Brain pericyte (primary cell): ENCODE results near the gene ASB6.
"Not testable (repeated sequence)": the region's sequence is repeated elsewhere in the genome, so short reads cannot be mapped to it uniquely, and the experiment has no call there.

Source experiments
- DNase-seq: peaks from one replicate; pipeline ENCODE4 v3.0.0-alpha.2; 2012; ENCODE audit warnings: low read depth, low spot score

ASB6 gene

DNA sequence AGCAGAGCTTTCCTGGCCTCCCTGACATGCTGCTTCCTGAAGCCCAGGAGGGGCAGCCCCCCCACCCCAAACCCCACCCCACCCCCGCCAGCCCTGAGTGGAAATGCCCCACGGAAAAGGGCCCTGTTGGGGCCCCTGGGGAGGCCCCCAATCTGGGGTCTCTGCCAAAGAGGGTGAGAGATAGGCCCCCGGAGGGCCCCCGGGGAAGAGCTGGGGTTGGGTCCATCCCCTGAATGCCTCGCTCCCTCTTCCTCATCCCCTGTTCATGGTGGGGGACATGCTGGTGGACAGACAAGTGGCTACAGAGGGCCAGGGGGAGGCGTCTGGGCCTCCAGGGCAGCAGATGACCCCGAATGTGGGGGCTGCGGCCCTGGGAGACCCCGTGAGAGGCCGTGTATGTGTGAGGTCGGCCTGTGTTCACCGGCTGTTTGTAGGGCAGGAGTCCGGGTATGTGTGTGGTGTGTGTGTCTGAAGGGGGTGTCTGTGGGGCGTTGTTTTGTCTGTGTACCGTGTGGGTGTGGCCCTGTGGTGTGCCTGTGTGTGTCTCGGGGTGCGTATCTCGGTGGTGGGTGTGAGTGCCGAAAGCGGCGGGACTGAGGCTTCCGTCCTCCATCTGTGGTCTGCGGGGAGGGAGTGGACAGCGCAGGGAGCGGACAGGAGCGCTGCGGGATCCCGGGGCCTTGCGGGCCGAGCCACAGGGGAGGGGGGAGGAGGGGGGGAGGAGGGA lies 32.3 kb downstream of the ASB6 start:
- DNase-seq, result no peak

- DNase-seq, result no peak
Observed at GRCh38 chr9:129608561-129609481, 33.1 kb downstream of the ASB6 start.

DNA sequence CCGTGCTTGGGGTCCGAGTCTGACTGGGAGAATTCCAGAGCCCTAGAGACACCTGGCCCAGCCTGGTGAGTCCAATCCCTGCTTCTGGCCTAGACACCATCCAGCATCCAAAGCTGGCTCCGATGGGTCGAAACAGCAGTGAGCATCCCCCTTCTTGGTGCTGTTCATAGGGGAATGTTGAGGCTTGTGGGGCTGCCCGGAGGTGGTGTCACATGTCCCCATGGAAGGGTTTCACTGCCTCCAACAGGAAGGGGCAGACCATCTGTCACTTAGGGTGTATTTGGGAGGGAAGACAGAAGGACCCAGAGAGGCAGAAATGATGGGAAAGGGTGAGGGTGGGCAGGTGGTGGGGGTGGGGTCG lies 34.9 kb downstream of the ASB6 start:
- no peak for DNase-seq

DNA sequence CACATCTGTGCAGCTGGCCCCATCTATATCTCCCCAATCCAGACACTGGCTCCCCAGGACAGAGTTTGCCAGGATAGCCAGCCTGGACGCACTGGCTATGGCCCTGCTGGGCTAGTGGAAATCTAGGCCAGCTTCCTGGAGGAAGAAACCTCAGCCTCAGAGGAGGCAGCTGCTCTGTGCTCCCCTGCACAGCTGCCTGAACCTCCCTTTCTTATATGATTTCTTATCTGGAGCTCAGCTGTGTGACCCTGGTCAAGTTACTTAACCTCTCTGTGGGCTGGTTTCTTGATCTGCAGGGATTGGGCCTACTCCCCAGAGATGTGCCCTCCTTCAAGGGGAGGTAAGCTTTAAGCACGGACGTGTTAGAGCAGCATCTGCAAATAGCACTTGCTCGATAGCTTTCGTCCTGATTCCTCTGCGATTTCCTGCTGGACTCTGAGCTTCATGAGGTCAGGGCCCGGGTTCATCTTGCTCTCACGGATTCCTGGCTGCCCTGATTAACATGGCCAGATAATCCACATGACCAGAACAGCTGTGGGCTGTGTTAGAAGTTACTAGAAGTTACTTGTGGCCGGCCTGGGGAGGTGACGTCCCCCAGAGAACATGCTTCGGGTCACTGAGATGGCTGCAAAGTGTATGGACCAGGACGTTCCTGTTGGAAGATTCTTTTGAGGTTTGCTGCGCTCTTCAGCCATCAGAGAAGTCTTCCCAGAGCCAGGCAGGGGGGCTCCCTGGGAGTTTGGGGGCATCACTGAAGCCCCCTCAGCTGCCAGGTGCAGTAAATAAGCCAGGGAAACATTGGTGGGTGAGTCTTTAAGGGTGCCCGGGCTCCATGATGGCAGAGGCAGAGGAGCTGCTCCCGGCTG lies 35.6 kb downstream of the ASB6 start:
- no peak for DNase-seq

- no peak for DNase-seq
Observed at GRCh38 chr9:129604766-129605163, 37.2 kb downstream of the ASB6 start.

DNA sequence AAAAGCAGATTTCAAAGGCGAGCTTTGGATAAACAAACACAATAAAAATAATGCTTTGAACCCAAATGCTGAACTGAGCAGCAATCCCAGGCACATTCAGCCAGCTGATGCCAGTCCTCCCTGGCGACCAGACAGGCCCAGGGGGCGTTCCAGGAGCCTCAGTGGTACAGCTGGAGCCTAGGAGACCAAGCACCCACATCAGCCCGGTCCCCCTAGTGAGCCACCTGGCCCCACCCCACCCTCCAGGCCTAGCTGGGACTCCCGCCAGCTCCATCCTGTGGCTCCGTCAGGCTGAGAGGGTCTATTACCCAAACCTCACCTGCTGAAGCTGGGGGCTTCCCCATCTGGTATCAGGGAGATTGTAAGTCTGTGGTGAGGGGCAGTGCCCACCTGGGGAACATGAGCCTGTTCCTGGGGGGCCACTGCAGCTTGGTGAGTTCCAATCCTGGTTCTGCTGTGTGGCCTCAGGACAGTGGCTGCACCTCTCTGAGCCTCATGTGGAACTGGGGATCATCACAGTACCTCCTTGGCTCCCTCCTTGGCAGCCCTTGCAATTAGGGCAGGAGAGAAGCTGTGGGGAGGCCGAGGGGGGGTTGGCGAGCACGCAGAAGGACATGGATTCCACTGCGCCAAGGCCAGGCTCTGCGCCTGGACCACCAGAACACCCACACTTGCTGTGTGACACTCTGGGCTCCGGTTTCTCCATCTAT lies 37.7 kb downstream of the ASB6 start:
- DNase-seq, result no peak

- DNase-seq, result no peak
Observed at GRCh38 chr9:129602598-129603415, 39.1 kb downstream of the ASB6 start.

DNA sequence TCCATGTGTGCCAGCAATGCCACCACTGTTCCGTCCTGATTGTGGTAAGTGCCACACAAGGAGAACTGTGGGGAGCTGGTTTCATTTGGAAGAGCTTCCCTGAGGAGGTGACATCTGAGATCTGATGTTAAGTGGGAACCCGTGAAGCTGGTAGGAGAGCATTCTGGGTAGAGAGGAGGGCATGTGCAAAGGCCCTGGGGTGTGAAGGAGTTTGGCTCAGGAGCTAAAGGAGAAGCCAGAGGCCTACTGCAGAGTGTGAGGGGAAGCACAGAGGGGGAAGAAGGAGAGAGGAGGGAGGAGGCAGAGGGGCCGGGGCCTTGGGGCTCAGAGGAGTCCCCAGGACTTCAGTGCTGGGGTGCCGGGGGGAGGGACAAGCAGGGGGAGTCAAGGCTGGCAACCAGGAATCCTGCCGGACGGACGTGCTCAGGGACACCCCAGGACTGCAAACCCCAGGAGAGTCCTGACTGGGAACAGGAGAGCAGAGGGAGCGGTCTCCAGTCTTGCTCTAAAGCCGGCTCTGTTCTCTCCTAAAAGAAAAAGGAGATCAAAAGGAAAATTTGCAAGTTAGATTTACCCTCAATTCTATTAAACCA lies 40.8 kb downstream of the ASB6 start:
- DNase-seq, result no peak

- no peak for DNase-seq
Observed at GRCh38 chr9:129598089-129598596, 43.8 kb downstream of the ASB6 start.

GRCh38 chr9:129597355-129598088 lies 44.4 kb downstream of the ASB6 start:
- DNase-seq, result no peak

- peak; percentile 69 for DNase-seq
Observed at GRCh38 chr9:129596541-129597331, 45.2 kb downstream of the ASB6 start.

GRCh38 chr9:129595903-129596540 lies 45.9 kb downstream of the ASB6 start:
- no peak for DNase-seq

GRCh38 chr9:129595311-129595741 lies 46.6 kb downstream of the ASB6 start:
- no peak for DNase-seq

DNA sequence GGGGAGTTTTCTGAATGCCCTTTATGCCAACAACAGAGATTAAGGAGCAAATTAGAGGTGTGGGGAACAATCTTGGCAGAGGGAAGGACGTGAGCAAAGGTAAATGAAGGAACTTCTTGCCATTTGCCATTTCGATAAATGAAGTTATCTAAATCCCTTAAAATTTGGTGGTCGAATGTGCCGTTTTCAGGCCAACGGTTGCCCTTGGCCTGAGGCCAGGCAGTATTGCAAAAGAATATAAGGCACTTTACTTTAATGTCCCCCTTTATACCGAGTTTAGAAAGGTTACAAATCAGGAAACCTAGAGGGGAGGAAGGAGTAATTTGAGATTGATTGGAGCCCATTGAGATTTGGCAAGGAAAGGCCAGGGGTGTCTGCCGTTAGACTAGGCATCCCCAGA lies 47.3 kb downstream of the ASB6 start:
- DNase-seq, result no peak

DNA sequence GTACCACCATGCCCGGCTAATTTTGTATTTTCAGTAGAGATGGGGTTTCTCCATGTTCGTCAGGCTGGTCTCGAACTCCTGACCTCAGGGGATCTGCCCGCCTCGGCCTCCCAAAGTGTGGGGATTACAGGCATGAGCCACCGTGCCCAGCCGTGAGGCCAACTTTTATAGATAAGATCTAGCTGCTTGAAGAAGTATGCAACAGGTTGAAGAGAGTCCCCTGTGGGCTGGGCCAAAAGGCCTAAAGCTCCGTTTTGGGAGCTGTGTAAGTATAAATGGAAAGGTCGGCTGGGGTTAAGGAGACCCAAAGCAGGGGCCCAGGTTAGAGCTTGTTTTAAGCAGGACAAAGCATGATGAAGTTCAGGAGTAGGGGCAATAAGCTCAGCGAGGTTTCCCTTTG lies 49.2 kb downstream of the ASB6 start:
- not testable (repeated sequence) for DNase-seq

- DNase-seq, result no peak
Observed at GRCh38 chr9:129591916-129592315, 50.0 kb downstream of the ASB6 start.

- no peak for DNase-seq
Observed at GRCh38 chr9:129590466-129590865, 51.5 kb downstream of the ASB6 start.
